ENCODE results near the gene NIPA2. TPM values are rescaled to one million over a fixed set of nuclear protein-coding genes. Genes with fewer than 3 reads are reported as not detected.

NIPA2 gene
- total RNA-seq, 1 donor from 2014 or later, result 47.6 TPM

DNA sequence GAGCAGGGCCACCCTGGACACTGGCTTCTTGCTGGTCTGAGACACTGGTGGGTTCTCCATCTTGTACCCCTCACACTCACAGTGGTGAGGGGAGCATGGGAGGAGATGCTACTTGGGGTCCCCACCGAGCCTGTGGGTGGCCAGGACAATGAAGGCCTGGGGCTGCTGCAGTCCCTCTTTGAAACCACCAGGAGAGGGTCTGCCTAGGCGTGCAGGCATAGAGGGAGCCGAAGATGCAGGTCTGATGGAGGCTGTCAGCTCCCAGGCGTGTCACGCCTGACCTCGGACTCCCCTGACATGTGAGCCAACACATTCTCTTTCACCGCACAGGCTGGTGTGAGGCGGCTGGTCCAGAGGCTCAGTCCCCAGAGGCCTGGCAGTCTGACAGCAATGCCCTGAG is 39.1 kb downstream of the NIPA2 start:
- no peak for DNase-seq

DNA sequence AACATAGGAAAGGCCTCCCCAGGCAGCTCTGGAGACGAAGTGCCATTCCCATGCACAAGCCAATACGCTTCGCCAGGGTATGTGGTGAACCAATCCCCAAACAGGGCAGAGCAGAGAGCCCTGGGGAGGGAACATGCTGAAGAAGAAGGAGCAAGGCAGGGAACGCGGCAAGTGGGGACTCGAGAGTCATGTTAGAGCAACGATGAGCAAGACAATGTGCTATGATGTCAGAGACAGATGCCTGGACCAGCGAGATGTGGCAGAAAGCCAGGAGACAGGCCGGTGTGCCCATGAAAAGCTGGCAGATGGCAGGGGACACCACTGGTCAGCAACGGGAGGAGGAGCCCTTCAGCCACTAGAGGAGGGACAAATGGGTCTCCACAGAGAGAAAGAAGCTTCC is 39.6 kb downstream of the NIPA2 start:
- no peak for DNase-seq

DNA sequence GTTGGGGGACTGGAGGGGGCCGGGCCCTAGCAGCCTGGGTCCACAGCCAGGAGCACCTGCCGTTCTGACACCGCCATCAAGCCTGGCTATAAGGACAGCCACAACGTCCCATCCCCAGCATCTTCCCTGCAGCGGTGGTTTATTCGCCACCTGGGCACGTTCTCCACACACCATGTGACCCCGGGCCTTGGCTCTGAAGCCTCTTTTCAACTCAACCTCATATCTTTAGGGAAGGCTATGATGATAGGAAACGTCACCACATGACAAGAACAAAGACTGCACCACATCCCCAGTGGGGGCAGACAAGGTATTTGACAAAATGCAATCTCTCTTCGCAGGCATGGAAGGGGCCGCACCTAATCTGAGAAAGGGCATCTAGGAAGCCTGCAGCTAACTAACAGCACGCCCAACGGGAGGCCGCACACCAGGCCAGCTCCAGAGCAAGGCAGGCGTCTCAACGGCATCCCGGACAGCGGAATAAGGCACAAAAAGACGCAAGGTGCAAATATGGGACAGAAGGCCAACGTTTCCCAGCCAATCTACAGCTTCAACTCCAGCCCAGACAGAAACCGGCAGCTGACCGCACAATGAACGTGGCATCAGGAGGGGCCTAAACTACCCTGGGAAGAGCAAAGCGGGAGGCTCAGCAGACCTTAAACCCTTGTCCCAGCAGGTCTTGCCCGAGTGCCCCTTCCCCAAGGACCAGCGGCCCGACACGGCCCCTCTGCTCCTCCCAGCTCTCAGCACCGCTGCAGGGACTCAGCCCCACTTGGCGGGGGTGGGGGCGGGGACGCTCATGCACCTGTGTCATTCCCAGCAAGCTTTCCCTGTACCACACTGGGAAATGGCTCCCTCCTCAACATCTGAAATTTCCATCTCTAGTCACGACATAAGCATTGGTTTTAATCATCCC is 41.9 kb downstream of the NIPA2 start:
- DNase-seq, result no peak

DNA sequence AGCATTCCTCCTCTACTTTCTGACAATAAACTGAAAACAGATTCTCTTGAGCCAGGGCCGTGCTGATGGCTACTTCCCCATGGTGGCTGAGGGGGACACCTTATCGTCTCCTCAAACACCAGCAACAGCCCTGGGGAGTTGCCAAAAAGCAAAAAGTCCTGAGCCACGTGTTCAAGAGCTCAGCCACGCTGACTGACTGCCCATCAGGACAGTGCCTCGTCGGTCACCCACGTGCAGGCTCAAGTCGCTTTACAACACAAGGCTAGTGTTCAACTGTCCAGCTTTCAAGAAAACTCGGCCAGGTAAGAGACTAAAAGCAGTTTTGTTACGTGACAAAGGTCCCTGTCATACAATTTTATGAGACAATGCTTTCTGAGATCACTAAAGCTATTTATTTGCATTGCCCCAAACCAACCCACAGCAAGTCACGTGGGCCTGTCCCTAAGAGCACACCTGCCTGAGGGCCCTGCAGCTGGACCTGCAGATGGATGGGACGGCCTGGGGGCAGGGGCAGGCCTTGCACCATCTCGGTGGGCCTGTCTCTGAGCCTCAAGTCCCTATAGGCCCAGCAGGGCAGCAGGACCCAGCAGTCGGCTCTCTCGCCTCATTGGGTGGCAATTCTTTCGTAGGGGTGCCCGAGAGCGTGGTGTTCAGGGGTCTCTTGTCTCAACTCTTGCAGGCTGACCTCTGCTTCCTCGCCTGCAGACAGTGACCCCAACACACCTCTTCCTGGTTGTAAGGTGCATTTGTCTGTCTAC is 42.7 kb downstream of the NIPA2 start:
- no peak for DNase-seq

DNA sequence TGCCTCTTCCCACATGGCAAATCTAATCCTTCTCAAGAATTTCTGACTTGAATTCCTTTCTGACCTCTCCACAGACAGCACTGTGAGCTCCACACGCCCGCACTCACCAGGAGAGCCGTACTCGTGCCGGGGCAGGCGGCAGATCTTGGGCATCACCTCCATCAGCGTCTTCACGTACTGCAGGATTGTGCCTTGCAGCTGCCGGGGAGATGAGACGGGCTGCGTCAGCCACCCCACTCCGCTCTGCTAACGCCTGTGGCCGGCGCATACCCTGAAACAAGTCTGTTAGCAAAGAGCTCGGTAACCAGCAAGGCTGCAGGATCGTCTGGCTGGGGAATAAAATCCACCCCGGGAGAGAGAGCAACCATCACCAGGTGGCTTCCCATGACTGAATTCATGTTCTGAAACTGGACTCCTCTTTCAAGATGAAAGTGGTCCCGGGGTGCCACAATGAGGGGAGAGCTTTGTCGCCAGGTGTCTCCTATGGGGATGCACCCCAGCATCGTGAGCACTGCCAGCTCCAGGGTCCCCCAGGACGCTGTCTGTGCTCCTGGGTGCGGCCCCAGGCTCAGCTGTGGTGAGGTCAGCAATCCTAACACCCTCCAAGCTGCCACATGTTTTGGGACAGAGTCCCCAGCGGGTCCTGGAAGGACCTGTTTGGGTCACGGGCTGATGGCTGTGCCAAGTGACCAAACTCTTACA is 43.4 kb downstream of the NIPA2 start:
- no peak for DNase-seq

DNA sequence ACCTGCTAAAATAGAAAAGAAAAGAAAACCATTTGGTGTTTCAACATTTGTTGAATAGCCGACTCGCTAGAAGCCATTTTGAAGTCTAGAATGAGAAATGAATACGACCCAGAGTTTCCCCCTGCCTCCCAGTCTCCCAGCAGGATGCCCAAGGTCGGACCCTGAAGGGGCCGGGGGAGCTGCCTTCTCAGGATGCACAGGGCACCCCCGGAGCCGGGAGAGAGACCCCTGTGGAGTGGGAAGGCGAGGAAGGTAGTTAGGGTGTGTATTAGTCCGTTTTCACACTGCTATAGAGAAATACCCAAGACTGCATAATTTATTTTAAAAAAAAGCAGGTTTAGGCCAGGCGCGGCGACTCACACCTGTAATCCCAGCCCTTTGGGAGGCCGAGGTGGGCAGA is 44.7 kb downstream of the NIPA2 start:
- no peak for DNase-seq

DNA sequence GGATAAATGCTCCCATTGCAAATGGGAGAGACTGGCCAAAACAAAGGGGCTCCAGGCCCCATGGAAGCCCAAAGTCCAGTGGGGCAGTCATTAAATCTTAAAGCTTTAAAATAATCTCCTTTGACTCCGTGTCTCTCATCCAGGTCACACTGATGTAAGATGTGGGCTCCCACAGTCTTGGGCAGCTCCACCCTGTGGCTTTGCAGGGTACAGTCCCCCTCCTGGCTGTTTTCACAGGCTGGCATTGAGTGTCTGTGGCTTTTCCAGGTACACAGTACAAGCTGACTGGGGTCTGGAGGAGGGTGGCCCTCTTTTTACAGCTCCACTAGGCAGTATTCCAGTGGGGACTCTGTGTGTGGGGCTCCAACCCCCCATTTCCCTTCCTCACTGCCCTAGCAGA is 45.9 kb downstream of the NIPA2 start:
- DNase-seq, result no peak

DNA sequence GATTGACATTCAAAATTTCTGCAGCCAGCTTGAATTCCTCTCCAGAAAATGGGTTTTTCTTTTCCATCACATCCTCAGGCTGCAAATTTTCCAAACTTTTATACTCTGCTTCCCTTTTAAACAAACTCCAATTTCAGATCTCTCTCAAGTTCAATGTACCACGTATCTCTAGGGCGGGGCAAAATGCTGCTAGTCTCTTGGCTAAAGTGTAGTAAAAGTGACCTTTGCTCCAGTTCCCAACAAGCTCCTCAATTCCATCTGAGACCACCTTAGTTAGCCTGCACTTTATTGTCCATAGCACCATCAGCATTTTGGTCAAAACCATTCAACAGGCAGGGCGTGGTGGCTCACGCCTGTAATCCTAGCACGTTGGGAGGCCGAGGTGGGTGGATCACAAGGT is 46.7 kb downstream of the NIPA2 start:
- DNase-seq, result no peak

DNA sequence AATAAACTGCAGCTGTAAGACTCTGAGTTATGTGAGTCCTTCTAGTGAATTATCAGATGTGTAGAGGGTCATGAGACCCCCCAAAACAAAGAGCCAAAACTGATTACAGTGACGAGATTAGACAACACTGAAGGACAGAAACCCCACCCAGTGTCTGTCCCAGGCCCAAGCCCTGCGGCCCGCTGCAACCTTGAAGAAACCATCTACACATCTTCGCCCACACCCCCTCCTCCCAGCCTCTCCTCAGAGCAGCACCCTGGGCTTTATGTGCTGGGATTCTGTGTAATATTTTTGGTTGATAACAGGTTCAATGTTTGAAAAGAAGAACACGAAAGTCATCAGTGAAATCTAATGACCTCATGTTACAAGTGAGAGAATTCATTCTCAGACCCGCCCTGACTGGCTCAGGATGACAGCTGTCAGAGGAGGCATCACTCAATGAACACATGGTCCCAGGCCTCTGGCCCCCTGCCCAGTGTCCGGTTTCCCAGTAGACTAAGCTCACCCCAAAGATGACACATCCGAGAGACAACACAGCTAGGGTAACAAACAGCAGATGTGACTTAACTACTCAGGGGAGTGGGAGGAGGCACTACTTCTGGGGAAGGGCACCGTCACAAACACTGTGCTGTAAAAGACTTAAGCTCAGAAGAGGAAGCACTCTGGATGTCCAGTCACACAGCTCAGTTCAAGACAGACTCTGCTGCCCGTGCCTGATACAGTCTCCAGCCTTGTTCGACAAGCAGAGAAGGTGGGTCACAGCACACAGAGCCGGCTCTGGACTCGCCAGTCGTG is 48.9 kb downstream of the NIPA2 start:
- peak; percentile 39 for DNase-seq

DNA sequence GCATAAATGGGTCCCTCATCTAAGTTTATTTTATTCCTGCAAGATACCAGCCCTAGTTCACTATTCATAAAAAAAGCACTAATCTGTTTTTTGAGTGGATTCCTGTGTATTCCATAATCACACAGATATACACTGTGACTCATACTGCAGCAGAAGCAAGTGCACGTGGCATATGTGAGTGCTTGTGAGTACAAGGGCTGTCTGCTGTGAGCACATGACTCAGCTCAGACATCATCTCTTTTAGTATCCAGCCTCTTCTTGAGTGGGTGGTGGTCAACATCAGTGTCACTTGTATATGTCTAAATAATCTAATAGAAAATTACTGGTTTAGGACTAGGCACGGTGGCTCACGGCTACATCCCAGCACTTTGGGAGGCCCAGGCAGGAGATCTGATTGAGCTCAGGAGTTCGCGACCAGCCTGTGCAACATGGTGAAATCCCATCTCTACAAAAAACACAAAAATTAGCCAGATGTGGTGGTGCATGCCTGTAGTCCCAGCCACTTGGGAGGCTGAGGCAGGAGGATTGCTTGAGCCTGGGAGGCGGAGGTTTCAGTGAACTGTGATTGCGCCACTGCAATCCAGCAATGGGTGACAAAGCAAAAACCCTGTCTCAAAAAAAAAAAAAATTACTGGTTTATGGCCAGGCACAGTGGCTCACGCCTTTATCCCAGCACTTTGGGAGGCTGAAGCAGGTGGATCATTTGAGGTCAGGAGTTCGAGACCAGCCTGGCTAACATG is 49.8 kb downstream of the NIPA2 start:
- DNase-seq, result no peak

DNA sequence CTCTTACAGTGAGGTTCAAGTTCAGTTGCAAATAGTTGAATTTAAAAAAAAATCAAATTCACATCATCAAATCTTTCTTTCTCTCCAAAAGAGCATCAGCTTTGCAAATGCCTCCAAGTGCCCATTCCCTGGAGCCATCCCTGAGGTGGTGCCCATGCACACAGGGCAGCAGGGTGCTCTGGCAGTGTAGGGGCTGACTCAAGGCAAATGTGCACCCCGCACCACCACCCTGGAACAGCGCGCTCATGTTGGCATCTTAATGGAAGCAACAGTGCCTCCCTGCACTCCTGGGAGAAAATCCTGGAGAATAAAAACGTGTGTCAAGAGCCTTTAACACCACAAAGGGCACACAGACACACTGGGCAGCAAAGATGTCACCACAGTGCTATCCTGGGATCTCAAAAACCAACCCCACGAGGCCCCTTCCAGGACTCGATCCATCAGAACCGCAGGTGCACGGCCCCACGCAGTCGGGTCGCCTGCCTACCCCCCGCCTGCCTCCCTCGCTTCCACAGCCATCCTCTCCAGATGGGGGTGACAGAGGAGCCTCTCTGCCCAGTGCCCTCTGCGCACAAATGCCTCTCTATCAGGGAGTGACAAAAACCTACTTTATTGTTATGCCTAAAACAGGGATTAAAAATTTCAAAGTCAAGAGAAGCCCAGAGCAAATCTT is 50.8 kb downstream of the NIPA2 start:
- DNase-seq, result no peak

DNA sequence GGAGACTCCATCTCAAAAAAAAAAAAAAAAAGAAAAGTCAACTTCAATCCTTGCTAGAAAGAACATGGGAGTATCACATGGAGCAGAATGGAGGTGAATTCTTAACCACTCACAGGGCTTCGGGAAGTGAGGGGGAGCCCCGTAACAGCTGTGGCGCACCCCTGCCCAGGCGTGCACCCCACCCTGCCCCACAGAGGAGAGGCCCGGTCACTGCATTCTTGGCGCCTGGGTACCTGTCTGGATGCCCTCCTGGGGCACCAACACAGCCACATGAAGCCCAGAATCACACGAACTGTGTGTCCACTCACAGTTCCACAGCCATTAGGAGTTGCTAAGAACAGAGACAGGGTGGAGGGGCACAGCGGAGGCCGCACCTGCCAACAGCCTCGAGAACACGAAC is 51.8 kb downstream of the NIPA2 start:
- DNase-seq, result no peak

DNA sequence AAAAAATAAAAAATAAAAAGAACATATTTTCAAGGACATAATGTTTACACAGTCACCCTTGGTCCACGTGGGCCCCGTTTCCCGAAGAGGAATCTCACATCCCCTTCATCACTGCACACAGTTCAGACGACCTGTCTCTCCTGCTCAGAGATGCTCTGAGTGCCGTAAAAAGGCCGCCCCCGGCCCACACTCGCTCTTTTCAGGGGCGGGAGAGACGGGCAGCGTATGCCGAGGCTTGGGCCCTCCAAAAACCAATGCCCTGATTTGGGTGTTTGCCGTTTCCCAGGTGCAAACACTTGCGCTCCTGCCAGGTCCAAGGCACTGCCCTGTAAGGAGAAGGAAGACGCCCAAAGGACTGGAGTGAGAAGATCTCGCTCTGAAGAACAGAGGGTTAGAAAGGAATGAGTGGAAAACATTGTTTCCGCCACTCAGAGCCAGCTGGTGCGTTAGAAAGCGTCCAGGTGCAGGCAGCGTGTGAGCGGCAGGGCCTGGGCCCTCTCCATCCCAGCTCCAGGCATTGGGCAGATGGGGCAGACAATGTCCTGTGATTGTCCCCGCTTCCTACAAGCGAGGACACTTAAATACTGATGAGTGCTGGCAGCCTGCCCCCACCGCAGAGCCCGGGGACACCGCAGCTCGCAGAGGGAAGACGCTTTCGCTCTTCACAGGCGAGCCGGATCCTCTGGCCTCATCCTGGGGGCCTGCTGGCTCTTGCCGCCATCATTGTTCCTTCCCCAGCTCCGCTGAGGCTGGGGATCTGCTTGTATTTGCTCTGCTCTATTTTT is 53.2 kb downstream of the NIPA2 start:
- no peak for DNase-seq

DNA sequence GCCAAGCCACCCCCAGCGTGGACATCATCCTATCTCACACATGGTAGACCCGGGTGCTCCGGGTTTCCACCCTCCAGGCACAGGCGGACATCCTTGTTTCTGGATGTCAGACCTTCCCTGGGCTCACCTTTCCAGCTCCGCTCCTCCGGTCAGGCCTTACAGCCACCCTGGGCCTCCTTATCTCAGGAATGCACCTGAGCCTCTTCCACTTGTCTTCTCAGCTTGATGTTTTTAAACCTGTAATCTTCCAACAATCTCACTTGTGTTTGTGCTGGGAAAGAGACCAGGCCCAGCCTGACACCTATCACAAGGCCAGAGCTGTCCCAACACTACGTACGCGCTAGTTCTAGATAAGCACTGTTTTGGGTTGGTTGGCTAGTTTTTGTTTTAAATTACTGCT is 53.9 kb downstream of the NIPA2 start:
- DNase-seq, result no peak

DNA sequence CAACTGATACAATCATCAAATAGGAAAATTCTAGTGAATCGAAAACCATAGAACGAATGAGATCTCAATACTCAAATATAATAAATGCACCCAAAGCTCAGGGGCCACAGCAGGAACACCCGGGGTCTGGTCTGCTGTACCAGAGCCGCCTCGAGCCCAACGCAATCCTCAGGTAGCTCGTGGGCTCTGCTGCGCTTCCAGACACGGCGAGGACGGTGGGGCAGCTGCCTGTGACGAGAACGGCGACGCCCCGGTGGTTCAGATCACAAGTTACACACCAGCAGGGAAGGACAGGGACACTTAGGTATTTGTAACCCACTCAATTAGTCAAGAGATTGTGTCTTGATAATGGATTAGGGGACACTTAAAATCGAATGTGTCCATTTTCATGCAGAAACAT is 54.6 kb downstream of the NIPA2 start:
- DNase-seq, result no peak

DNA sequence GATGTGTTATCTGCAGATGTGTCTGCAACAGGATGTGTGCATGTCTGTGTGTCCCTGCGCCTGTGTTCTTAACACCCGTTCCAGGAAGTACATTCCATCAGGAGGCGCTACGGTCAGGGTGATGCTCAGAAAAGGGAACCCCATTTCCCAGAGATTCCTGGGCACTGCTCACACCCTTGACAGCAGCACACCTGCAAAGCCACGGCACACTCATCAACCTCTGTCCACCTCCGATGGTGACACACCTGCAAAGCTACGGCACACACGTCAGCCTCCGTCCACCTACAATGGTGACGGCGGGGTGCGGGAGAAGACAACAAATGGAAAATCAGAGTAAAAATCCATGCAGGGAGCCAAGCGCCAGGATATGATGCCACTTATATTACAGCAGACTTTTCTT is 55.4 kb downstream of the NIPA2 start:
- no peak for DNase-seq

DNA sequence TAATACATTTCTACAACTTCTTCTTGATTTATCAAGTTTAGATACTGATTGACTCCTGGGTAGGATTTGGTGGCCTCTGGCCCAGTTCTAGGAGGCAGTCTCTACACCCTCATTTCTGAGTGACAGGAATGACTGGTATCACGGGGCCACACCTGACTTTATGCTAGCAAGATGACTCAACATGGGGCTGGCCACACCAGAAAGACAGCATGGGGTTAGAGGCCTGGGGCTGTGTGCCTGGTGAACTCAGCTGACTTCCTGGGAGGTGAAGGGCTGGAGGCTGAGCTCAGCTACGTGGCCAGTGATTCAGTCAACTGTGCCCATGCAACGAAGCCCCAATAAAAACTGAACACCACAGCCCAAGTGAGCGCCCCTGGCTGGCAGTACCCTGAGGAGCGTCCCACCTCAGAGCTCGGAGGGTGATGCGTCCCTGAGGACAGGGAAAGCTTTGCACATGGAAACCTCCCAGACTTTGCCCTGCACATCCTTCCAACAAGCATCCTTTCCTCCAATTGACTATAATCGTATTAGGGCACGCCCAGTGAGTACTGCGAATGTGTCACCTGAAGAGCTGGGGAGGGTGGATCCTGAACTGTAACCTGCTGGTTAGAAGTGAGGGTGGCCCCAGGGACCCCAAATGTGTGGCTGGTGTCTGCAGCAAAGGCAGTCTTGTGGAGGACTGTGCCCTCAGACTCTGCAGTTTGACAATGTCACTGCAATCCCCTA is 57.2 kb downstream of the NIPA2 start:
- no peak for DNase-seq

DNA sequence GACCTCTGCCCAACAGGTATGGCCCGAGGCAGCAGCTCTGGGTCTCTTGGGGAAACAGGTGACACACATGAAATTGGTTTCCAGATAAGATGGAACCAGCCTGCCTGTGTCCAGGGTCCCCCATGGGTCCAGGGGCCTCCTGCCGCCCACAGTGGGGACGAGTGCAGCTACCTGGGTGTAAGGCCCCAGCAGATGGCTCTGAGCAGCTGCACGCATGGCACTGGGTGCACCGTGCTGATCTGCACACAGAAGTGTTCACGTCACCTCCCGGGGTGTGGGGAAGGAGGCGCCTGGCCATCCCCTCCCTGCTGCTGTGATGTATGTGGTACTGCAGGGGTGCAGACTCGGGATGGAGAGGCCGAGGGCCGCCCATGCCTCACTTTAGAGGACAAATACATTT is 63.6 kb downstream of the NIPA2 start:
- no peak for DNase-seq

DNA sequence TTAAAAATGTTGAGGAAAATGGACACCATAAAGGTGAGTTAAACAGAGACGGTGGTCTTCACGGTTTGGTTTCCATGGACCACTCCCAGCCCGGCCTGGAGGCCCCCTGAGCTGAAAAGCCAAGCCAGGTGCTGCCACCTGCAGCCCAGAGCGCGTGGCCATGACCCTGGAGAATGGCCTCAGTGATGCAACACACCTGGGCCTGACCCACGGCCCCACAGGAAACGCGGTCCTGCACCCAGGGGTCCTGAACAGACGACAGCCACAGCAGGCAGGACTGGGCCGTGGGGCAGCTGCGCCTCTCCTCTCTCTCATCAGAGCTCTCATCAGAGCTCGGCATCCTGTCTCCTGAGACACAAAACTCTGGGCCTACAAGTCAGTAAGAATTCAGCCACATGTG is 64.1 kb downstream of the NIPA2 start:
- no peak for DNase-seq

Measured in occipital lobe (tissue), 2 donors.